HepG2 (cell line): ENCODE results near the gene HNRNPA1. TPM values are rescaled to one million over a fixed set of nuclear protein-coding genes. Genes with fewer than 3 reads are reported as not detected.

Experiments used
- ATAC-seq: fragments of 200-7000 bp; cut with Tn5 transposase; 3 replicates; pipeline ENCODE4 v1.9.1; 2020; ENCODE audit warnings: mild to moderate bottlenecking, moderate library complexity
- BruUV-seq: library from RNA; stranded (reverse); fragments of 400-500 nt; replicated peaks from 2 replicates; lab custom pipeline; 2021; lab: Mats Ljungman, UMichigan
- CTCF ChIA-PET: fragments of 300-600 bp; formaldehyde crosslinking; extraction: SDS; loops from one replicate; lab custom pipeline; 2021; ENCODE audit warnings: low total read pairs, inconsistent platforms, low intra/inter-chr PET ratio; lab: Yijun Ruan, JAX
- POLR2A ChIA-PET: fragments of 350-600 bp; sonication (Branson Sonifier 250); formaldehyde crosslinking; loops from one replicate; lab custom pipeline; 2020; ENCODE audit warnings: antibody characterized with exemption, inconsistent platforms; lab: Yijun Ruan, JAX
- DNase-seq: peaks from one replicate; pipeline ENCODE4 v3.0.0-alpha.2; 2015; ENCODE audit warnings: low spot score
- FAIRE-seq: peaks from 3 replicates; lab custom pipeline; 2011; peaks lifted over from hg19 to GRCh38; lab: Jason Lieb, UNC
- H2AFZ ChIP-seq: one replicate; pipeline ENCODE4 v1.6.1; 2011; ENCODE audit warnings: low read length, inconsistent platforms
- H3K27ac ChIP-seq: fragments of 300-600 bp; 3 replicates; pipeline ENCODE4 v1.8.0; 2011; ENCODE audit warnings: mixed run types, mild to moderate bottlenecking, mixed read lengths, low read length, inconsistent platforms; ENCODE audit not compliant: insufficient read depth; ENCODE audit errors: extremely low read length
- H3K27me3 ChIP-seq, 2 experiments: fragments of 200-600 bp in 1 of 2; 2 replicates in 1 of 2; 3 replicates in 1 of 2; pipeline versions ENCODE4 v1.6.0 to v1.8.0; 2011; ENCODE audit warnings: low read length in 2 of 2, mild to moderate bottlenecking in 2 of 2, moderate library complexity in 2 of 2, inconsistent platforms in 1 of 2; ENCODE audit not compliant: insufficient read depth in 2 of 2, control insufficient read depth in 1 of 2
- H3K36me3 ChIP-seq, 2 experiments: fragments of 200-600 bp in 1 of 2; replicated peaks in 1 of 2; 2 replicates in 1 of 2; 3 replicates in 1 of 2; pipeline versions ENCODE4 v1.5.1 to v1.8.0; 2011; ENCODE audit warnings: low read length in 2 of 2, inconsistent platforms in 1 of 2; ENCODE audit not compliant: insufficient read depth in 2 of 2, control insufficient read depth in 1 of 2
- H3K4me1 ChIP-seq: 2 replicates; pipeline ENCODE4 v1.5.1; 2012; ENCODE audit warnings: low read length, inconsistent platforms; ENCODE audit not compliant: insufficient read depth
- H3K4me2 ChIP-seq: 2 replicates; pipeline ENCODE4 v1.6.0; 2011; ENCODE audit warnings: low read depth, low read length, inconsistent platforms
- H3K4me3 ChIP-seq, 3 experiments: fragments of 200-600 bp in 1 of 3; sonication (generic), shearing (Covaris generic) in 1 of 3; replicated peaks in 1 of 3; 2 replicates each; pipeline ENCODE4 v1.5.1; 2011 to 2016; ENCODE audit warnings: low read length in 3 of 3, inconsistent platforms in 2 of 3, low read depth in 2 of 3, mild to moderate bottlenecking in 2 of 3, control low read depth in 1 of 3, mixed read lengths in 1 of 3; ENCODE audit not compliant: insufficient read depth in 1 of 3
- H3K79me2 ChIP-seq: one replicate; pipeline ENCODE4 v1.6.1; 2011; ENCODE audit warnings: low read length, inconsistent platforms; ENCODE audit not compliant: insufficient read depth
- H3K9ac ChIP-seq: 2 replicates; pipeline ENCODE4 v1.6.0; 2011; ENCODE audit warnings: mild to moderate bottlenecking, low read depth, low read length, inconsistent platforms; ENCODE audit not compliant: insufficient read depth
- H3K9me3 ChIP-seq: 2 replicates; pipeline ENCODE4 v1.5.1; 2012; ENCODE audit warnings: mild to moderate bottlenecking, low read length
- H4K20me1 ChIP-seq: 2 replicates; pipeline ENCODE4 v1.6.0; 2011; ENCODE audit warnings: inconsistent platforms, mild to moderate bottlenecking, low read length, moderate library complexity; ENCODE audit not compliant: insufficient read depth
- AFF4 ChIP-seq: sonication (generic); formaldehyde crosslinking; IDR thresholded peaks from 2 replicates; pipeline ENCODE4 v1.4.0; 2020; ENCODE audit warnings: missing genetic modification reagents
- FUBP1 ChIP-seq: sonication (generic); formaldehyde crosslinking; IDR thresholded peaks from 2 replicates; pipeline ENCODE4 v1.5.1; 2020; ENCODE audit warnings: missing genetic modification reagents, mild to moderate bottlenecking, borderline replicate concordance
- HMGA1 ChIP-seq: sonication (generic); formaldehyde crosslinking; conservative IDR thresholded peaks from 2 replicates; pipeline ENCODE4 v1.4.0; 2020; ENCODE audit warnings: missing genetic modification reagents
- NAIF1 ChIP-seq: sonication (generic); formaldehyde crosslinking; IDR thresholded peaks from 2 replicates; pipeline ENCODE4 v1.5.0; 2020; ENCODE audit warnings: mild to moderate bottlenecking, missing genetic modification reagents, borderline replicate concordance
- PBX2 ChIP-seq: IDR thresholded peaks from 2 replicates; pipeline ENCODE4 v1.6.1; 2016; ENCODE audit warnings: control low read depth
- TFDP2 ChIP-seq: sonication (generic); formaldehyde crosslinking; IDR thresholded peaks from 2 replicates; pipeline ENCODE4 v1.4.0; 2020; ENCODE audit warnings: missing genetic modification reagents
- ZBTB8A ChIP-seq: sonication (generic); formaldehyde crosslinking; IDR thresholded peaks from 2 replicates; pipeline ENCODE4 v1.4.0; 2020; ENCODE audit warnings: mild to moderate bottlenecking, low read depth, missing genetic modification reagents, borderline replicate concordance
- ZKSCAN1 ChIP-seq: fragments of 150-350 bp; IDR thresholded peaks from 2 replicates; pipeline ENCODE4 v1.6.1; 2014; ENCODE audit warnings: low read length
- ZMYM3 ChIP-seq: sonication (generic); formaldehyde crosslinking; IDR thresholded peaks from 2 replicates; pipeline ENCODE4 v1.5.1; 2020; ENCODE audit warnings: mild to moderate bottlenecking, missing genetic modification reagents
- WGBS: methylation state at CpG from one replicate; pipeline ENCODE4 v1.1.6; 2017; ENCODE audit warnings: low lambda C conversion rate; 5-methylcytosine and 5-hydroxymethylcytosine counted together
- in situ Hi-C: cut with HindIII; loops from 2 replicates; pipeline ENCODE4 v1.10.0; 2017; ENCODE audit warnings: low pct_unique_long_range_greater_than_20kb; ENCODE audit not compliant: extremely low pct_ligation_motif_present
- intact Hi-C: fragments of 100-400 bp; cut with micrococcal nuclease; formaldehyde crosslinking; loops from one replicate; pipeline ENCODE4 v1.10.0; 2022; ENCODE audit not compliant: unreplicated experiment
- polyA plus RNA-seq, 8 experiments: library from polyadenylated mRNA; depleted of rRNA in 3 of 8; stranded (reverse) in 7 of 8; unstranded in 1 of 8; fragments of >200 nt; fragmentation: Illumina TruSeq in 4 of 8; extraction: Trizol in 4 of 8; gene quantifications; 2 replicates each; pipeline versions ENCODE4 v1.2.1 to v1.2.3, GENCODE V29; 2011 to 2016; ENCODE audit warnings: low read depth in 4 of 8, missing spikeins in 1 of 8, mixed read lengths in 1 of 8; ENCODE audit not compliant: insufficient read depth in 1 of 8
- total RNA-seq, 5 experiments: library from RNA; depleted of rRNA; stranded (reverse); fragments of >200 nt; fragmentation: Illumina TruSeq; extraction: Trizol; gene quantifications; 2 replicates each; pipeline ENCODE4 v1.2.3, GENCODE V29; 2016; ENCODE audit warnings: low read depth in 1 of 5

HNRNPA1 gene
- total and polyA plus RNA-seq, 2 of the 13 experiments (the other 11 are each of a cell fraction or from before 2014, with no cell fraction given): 535 to 1,820 TPM

- in situ Hi-C loops (no loop called here), intact Hi-C loops (no loop called here)
- DNase-seq (no peak), ATAC-seq (no peak), FAIRE-seq (no peak)
- Histone ChIP-seq H3K4me3 (no peak overlapping the region), H3K79me2 (peaks cover 21% of the 10 kb centered on the region), H4K20me1 (peaks cover 58% of the 10 kb centered on the region), H3K9me3 (no peaks in the 10 kb centered on the region), H3K4me1 (peaks cover 43% of the 10 kb centered on the region), H3K9ac (no peak overlapping the region), H3K36me3 (peaks cover 15 to 48% of the 10 kb centered on the region in 2 experiments), H3K27me3 (no peaks in the 10 kb centered on the region), H3K27ac (peak overlapping the region; percentile 13), H2AFZ (no peak overlapping the region), H3K4me2 (no peak overlapping the region)
- WGBS: 76% methylated on average over 8 of the region's 8 CpGs
- ChIA-PET CTCF (no interaction called here), POLR2A (interaction anchor here (0.8 to 14.6 kb wide), 13 partner anchors 8 to 71 kb away, joined by 3 to 176 read pairs (median 8); partner anchors contain the start of genes CBX5, COPZ1, HNRNPA1 and NFE2)
- BruUV-seq: no TSS peak
- no peak for TF ChIP-seq ZKSCAN1
- no peak for TF ChIP-seq HMGA1 (CRISPR knock-in tag)
- peak; percentile 32; the same call in 1 of the 2 replicates for TF ChIP-seq FUBP1 (CRISPR knock-in tag)
- 0 out of 2 replicates have a peak, but pooled peaks have one; percentile 34 for TF ChIP-seq AFF4 (CRISPR knock-in tag)
- no peak for TF ChIP-seq ZMYM3 (CRISPR knock-in tag)
- TF ChIP-seq TFDP2 (CRISPR knock-in tag): no peak
- no peak for TF ChIP-seq NAIF1
- TF ChIP-seq PBX2 (CRISPR knock-in tag): no peak
- no peak for TF ChIP-seq ZBTB8A (CRISPR knock-in tag)
Observed at GRCh38 chr12:54287261-54288157, 7.0 kb downstream of the HNRNPA1 start.
